SK-N-SH treated with all-trans-retinoic acid at 6 μM for 48 hours (cell line): ENCODE results near the gene FOXR1.
A peak's percentile ranks its signal among the peaks of the same experiment; 100 is the strongest.

Experiments used
- ATAC-seq: fragments of 200-7000 bp; cut with Tn5 transposase; 3 replicates; pipeline ENCODE4 v1.9.1; 2020; ENCODE audit warnings: mild to moderate bottlenecking, moderate library complexity
- BACH2 ChIP-seq: fragments of 250-450 bp; sonication (Bioruptor Pico); IDR thresholded peaks from 2 replicates; pipeline ENCODE4 v1.9.0; 2021; ENCODE audit warnings: mild to moderate bottlenecking, borderline replicate concordance
- CREB5 ChIP-seq: fragments of 250-450 bp; sonication (Bioruptor Pico); IDR thresholded peaks from 2 replicates; pipeline ENCODE4 v1.5.1; 2020; ENCODE audit warnings: low read depth, mild to moderate bottlenecking, moderate library complexity
- CSDC2 ChIP-seq: fragments of 250-450 bp; sonication (Bioruptor Pico); IDR thresholded peaks from 2 replicates; pipeline ENCODE4 v1.5.0; 2020; ENCODE audit warnings: mild to moderate bottlenecking, moderate library complexity
- CSRNP3 ChIP-seq: fragments of 250-450 bp; sonication (Bioruptor Pico); IDR thresholded peaks from 2 replicates; pipeline ENCODE4 v1.5.1; 2021; ENCODE audit warnings: mild to moderate bottlenecking, moderate library complexity
- ESRRG ChIP-seq: fragments of 250-450 bp; sonication (Bioruptor Pico); IDR thresholded peaks from 2 replicates; pipeline ENCODE4 v1.6.1; 2021; ENCODE audit warnings: mild to moderate bottlenecking
- GLIS3 ChIP-seq: fragments of 250-450 bp; sonication (Bioruptor Pico); IDR thresholded peaks from 2 replicates; pipeline ENCODE4 v1.5.0; 2020; ENCODE audit warnings: mild to moderate bottlenecking, moderate library complexity
- ISL1 ChIP-seq: fragments of 250-450 bp; sonication (Bioruptor Pico); IDR thresholded peaks from 2 replicates; pipeline ENCODE4 v2.1.2; 2022; ENCODE audit warnings: mild to moderate bottlenecking, moderate library complexity
- PATZ1 ChIP-seq: fragments of 250-450 bp; sonication (Bioruptor Pico); IDR thresholded peaks from 2 replicates; pipeline ENCODE4 v1.8.0; 2020; ENCODE audit warnings: mild to moderate bottlenecking, moderate library complexity, borderline replicate concordance
- PPARA ChIP-seq: fragments of 250-450 bp; sonication (Bioruptor Pico); IDR thresholded peaks from 2 replicates; pipeline ENCODE4 v1.5.0; 2020; ENCODE audit warnings: mild to moderate bottlenecking, borderline replicate concordance
- RARB ChIP-seq: fragments of 250-450 bp; sonication (Bioruptor Pico); IDR thresholded peaks from 2 replicates; pipeline ENCODE4 v1.8.0; 2021; ENCODE audit warnings: mild to moderate bottlenecking, moderate library complexity
- SNAI2 ChIP-seq: fragments of 250-450 bp; sonication (Bioruptor Pico); IDR thresholded peaks from 2 replicates; pipeline ENCODE4 v1.5.0; 2020; ENCODE audit warnings: mild to moderate bottlenecking, moderate library complexity
- TCF4 ChIP-seq: fragments of 250-450 bp; sonication (Bioruptor Pico); IDR thresholded peaks from 2 replicates; pipeline ENCODE4 v1.8.0; 2021; ENCODE audit warnings: mild to moderate bottlenecking, moderate library complexity, borderline replicate concordance
- TOX ChIP-seq: fragments of 250-450 bp; sonication (Bioruptor Pico); IDR thresholded peaks from 2 replicates; pipeline ENCODE4 v1.8.0; 2021; ENCODE audit warnings: mild to moderate bottlenecking, moderate library complexity, borderline replicate concordance
- TSHZ2 ChIP-seq: fragments of 250-450 bp; sonication (Bioruptor Pico); IDR thresholded peaks from 2 replicates; pipeline ENCODE4 v1.5.0; 2020; ENCODE audit warnings: mild to moderate bottlenecking, moderate library complexity
- ZC3H10 ChIP-seq: fragments of 250-450 bp; sonication (Bioruptor Pico); IDR thresholded peaks from 2 replicates; pipeline ENCODE4 v1.5.1; 2021; ENCODE audit warnings: mild to moderate bottlenecking, moderate library complexity
- ZFP3 ChIP-seq: fragments of 250-450 bp; sonication (Bioruptor Pico); IDR thresholded peaks from 2 replicates; pipeline ENCODE4 v1.5.0; 2020; ENCODE audit warnings: mild to moderate bottlenecking, moderate library complexity
- ZFP30 ChIP-seq: fragments of 450-650 bp; formaldehyde crosslinking; IDR thresholded peaks from 2 replicates; pipeline ENCODE4 v1.5.0; 2022; ENCODE audit warnings: mild to moderate bottlenecking, moderate library complexity
- ZNF565 ChIP-seq: fragments of 450-650 bp; formaldehyde crosslinking; conservative IDR thresholded peaks from 2 replicates; pipeline ENCODE4 v1.5.0; 2020; ENCODE audit warnings: low read depth, mild to moderate bottlenecking, moderate library complexity
- ZNF70 ChIP-seq: fragments of 450-650 bp; formaldehyde crosslinking; IDR thresholded peaks from 2 replicates; pipeline ENCODE4 v1.5.0; 2020; ENCODE audit warnings: mild to moderate bottlenecking, moderate library complexity
- ZNF8 ChIP-seq: fragments of 450-650 bp; formaldehyde crosslinking; IDR thresholded peaks from 2 replicates; pipeline ENCODE4 v1.5.0; 2020; ENCODE audit warnings: mild to moderate bottlenecking, moderate library complexity

Gene FOXR1

GRCh38 chr11:118924591-118925585 is 46.7 kb upstream of the FOXR1 start:
- TF ChIP-seq CSDC2 (CRISPR knock-in tag) (no peak), ZFP3 (CRISPR knock-in tag) (0 out of 2 replicates have a peak, but pooled peaks have one; percentile 40)
- TF ChIP-seq, all 23 proteins: peak for 1
- no peak for ATAC-seq

GRCh38 chr11:118927554-118928100 is 43.9 kb upstream of the FOXR1 start:
- TF ChIP-seq ISL1 (CRISPR knock-in tag) (no peak), ZFP30 (CRISPR knock-in tag) (no peak), ZC3H10 (no peak), TSHZ2 (CRISPR knock-in tag) (no peak), ZNF565 (no peak), TOX (no peak), PATZ1 (no peak)
- TF ChIP-seq, all 23 proteins: peak for 0

GRCh38 chr11:118928101-118928869 is 43.3 kb upstream of the FOXR1 start:
- peak; percentile 70 for ATAC-seq
- TF ChIP-seq BACH2, result no peak
- TF ChIP-seq PATZ1, result no peak
- TF ChIP-seq TOX, result no peak
- no peak for TF ChIP-seq CSDC2 (CRISPR knock-in tag)
- TF ChIP-seq TCF4 (CRISPR knock-in tag), result no peak
- TF ChIP-seq ZNF565, result no peak
- TF ChIP-seq ESRRG (CRISPR knock-in tag), result no peak
- TF ChIP-seq PPARA, result no peak
- TF ChIP-seq CSRNP3 (CRISPR knock-in tag), result no peak
- TF ChIP-seq TSHZ2 (CRISPR knock-in tag), result no peak
- TF ChIP-seq ISL1 (CRISPR knock-in tag), result no peak
- no peak for TF ChIP-seq ZFP3 (CRISPR knock-in tag)
- TF ChIP-seq CREB5 (CRISPR knock-in tag), result no peak
- TF ChIP-seq GLIS3 (CRISPR knock-in tag), result no peak
- TF ChIP-seq ZNF70 (CRISPR knock-in tag), result no peak
- no peak for TF ChIP-seq RARB (CRISPR knock-in tag)
- no peak for TF ChIP-seq SNAI2 (CRISPR knock-in tag)
- no peak for TF ChIP-seq ZC3H10
- no peak for TF ChIP-seq ZNF8

More at GRCh38 chr11:118927554-118928100, 43.9 kb upstream of the FOXR1 start:
- no peak for ATAC-seq
